Measurements from ENCODE around the gene HMGCLL1.

- no peak for TF ChIP-seq EZH2 (IDR thresholded peaks at IDR 0.05; ENCODE audit: borderline replicate concordance, insufficient read depth, low read depth, low read length, poor library complexity, severe bottlenecking)
- no peak for TF ChIP-seq CTCF (IDR thresholded peaks at IDR 0.05)
Observed at GRCh38 chr6:55495277-55495676, 83.7 kb downstream of the HMGCLL1 start.
